Measurements from ENCODE around the gene STAT5A. TPM values are rescaled to one million over a fixed set of nuclear protein-coding genes. Genes with fewer than 3 reads are reported as not detected.

The STAT5A gene
- total RNA-seq, 4 donors from 2014 or later = 7.3 to 34.3 (median 14.0) TPM

DNA sequence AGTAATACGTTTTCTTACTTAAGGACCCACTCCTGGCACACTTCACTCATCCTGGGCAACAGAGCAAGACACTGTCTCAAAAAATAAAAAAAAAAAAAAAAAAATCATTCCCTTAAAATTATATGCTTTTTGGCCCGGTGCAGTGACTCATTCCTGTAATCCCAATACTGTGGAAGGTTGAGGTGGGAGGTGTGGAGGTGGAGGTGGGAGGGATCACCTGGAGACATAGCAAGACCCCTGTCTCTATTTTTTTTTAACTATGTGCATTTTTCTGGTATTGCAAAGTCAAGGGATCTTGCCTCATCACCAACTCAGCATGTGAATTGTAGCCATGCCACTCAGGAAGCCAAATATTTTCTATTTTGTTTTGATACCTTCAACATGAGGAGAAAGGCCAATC, 21.8 kb upstream of the STAT5A start:
- intact Hi-C loops (cut with DNase I) = no loop called here
- Histone ChIP-seq H3K4me1 (peaks cover 0 to 43% (median 12%) of the 10 kb centered on the region in 3 donors), H3K4me3 (no peak overlapping the region), H3K9me3 (no peaks in the 10 kb centered on the region), H3K27me3 (no peaks in the 10 kb centered on the region), H3K27ac (no peak overlapping the region), H3K36me3 (no peaks in the 10 kb centered on the region)
- TF ChIP-seq POLR2A (IDR thresholded peaks at IDR 0.05) = no peak
- no peak for TF ChIP-seq CTCF (IDR thresholded peaks at IDR 0.05)
- DNase-seq = no peak
- 65 to 79% methylated on average over 2 of the region's 2 CpGs for WGBS, 2 donors

DNA sequence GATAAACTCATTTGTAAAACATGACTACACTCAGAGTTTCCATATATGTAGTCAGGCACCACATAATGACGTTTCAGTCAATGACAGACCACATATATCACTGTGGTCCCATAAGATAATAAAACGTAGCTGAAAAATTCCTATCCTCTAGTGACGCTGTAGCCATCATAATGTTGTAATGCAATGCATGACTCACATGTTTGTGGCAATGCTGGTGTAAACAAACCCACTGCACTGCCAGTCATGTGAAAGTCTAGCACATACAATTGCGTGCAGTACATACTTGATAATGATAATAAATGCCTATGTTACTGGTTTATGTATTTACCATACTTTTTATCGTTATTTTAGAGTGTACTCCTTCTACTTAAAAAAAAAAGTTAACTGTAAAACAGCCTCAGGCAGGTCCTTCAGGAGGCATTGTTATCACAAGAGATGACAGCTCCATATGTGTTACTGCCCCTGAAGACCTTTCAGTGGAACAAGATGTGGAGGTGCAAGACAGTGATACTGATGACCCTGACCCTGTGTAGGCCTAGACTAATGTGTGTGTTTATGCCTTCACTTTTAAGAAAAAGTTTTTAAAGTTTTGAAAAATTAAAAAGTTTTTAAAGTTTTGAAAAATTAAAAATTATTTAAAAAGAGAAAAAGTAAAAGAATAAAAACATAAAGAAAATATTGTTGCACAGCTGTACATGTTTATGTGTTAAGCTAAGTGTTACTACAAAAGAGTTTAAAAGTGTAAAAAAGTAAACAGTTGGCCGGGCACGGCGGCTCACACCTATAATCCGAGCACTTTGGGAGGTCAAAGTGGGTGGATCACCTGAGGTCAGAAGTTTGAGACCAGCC, 21.2 kb upstream of the STAT5A start:
- WGBS, 2 donors = 70 to 73% methylated on average over 9 of the region's 9 CpGs
- Histone ChIP-seq H3K27me3 (no peaks in the 10 kb centered on the region), H3K27ac (no peak overlapping the region), H3K4me3 (no peak overlapping the region), H3K36me3 (no peaks in the 10 kb centered on the region), H3K4me1 (peaks cover 0 to 50% (median 12%) of the 10 kb centered on the region in 3 donors), H3K9me3 (no peaks in the 10 kb centered on the region)
- TF ChIP-seq POLR2A (IDR thresholded peaks at IDR 0.05) (no peak), CTCF (IDR thresholded peaks at IDR 0.05) (no peak)
- no peak for DNase-seq
- intact Hi-C loops (cut with DNase I) = no loop called here

DNA sequence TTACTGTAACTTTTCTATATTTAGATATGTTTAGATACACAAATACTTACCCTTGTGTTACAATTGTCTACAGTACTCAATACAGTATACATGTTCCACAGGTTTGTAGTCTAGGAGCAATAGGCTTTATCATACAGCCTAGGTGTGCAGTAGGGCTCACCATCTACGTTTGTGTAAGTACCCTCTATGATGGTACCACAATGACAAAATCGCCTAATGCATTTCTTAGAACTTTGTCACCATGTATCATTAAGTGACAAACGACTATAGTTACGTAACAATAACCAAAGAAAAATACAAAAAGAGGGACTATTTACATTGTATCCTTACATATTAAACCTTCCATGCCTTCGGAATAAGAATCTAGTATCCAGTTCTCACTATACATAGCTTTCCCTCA, 20.1 kb upstream of the STAT5A start:
- H3K4me1 ChIP-seq = peaks cover 0 to 61% (median 12%) of the 10 kb centered on the region in 3 donors
- no peak for DNase-seq
- WGBS, 2 donors = 77% methylated on average over 5 of the region's 5 CpGs
- no peaks in the 10 kb centered on the region for H3K36me3 ChIP-seq
- intact Hi-C loops (cut with DNase I) = no loop called here
- H3K27ac ChIP-seq = no peak overlapping the region
- H3K27me3 ChIP-seq = no peaks in the 10 kb centered on the region
- no peak overlapping the region for H3K4me3 ChIP-seq
- H3K9me3 ChIP-seq = no peaks in the 10 kb centered on the region
- no peak for TF ChIP-seq POLR2A (IDR thresholded peaks at IDR 0.05)
- TF ChIP-seq CTCF (IDR thresholded peaks at IDR 0.05) = no peak

DNA sequence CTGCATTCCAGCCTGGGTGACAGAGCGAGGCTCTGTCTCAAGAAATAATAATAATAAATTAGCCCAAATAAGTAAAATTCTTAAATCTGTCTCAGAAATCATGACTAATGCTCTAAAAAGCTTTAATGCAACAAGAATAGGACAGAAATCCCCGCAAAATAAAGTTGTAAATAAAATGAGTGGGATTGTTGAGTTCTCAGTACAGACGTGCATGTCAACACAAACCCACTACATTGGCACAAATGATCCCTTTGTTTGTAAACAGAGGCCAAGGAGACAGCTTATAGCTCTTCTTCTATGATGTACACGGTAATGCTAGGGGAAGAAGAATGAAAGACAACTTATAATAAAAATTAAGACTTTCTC, 18.1 kb upstream of the STAT5A start:
- no peaks in the 10 kb centered on the region for H3K36me3 ChIP-seq
- WGBS, 2 donors = 63 to 70% methylated on average over 4 of the region's 4 CpGs
- intact Hi-C loops (cut with DNase I) = no loop called here
- H3K4me3 ChIP-seq = no peak overlapping the region
- H3K9me3 ChIP-seq = no peaks in the 10 kb centered on the region
- peaks cover 10 to 80% (median 16%) of the 10 kb centered on the region in 3 donors for H3K4me1 ChIP-seq
- H3K27ac ChIP-seq = no peak overlapping the region
- TF ChIP-seq CTCF (IDR thresholded peaks at IDR 0.05) = no peak
- TF ChIP-seq POLR2A (IDR thresholded peaks at IDR 0.05) = no peak
- no peak for DNase-seq
- H3K27me3 ChIP-seq = no peaks in the 10 kb centered on the region

- Histone ChIP-seq H3K36me3 (no peaks in the 10 kb centered on the region), H3K4me3 (no peak overlapping the region), H3K27me3 (no peaks in the 10 kb centered on the region), H3K4me1 (peaks cover 12 to 84% (median 16%) of the 10 kb centered on the region in 3 donors), H3K9me3 (no peaks in the 10 kb centered on the region), H3K27ac (peak overlapping the region in 1 of 4 donors; percentile 2)
- WGBS, 2 donors = 53 to 74% methylated on average over 6 of the region's 6 CpGs
- no peak for DNase-seq
- intact Hi-C loops (cut with DNase I) = no loop called here
- TF ChIP-seq CTCF (IDR thresholded peaks at IDR 0.05) = no peak
- TF ChIP-seq POLR2A (IDR thresholded peaks at IDR 0.05) = no peak
Measured at GRCh38 chr17:42270596-42270995, 17.7 kb upstream of the STAT5A start.
